Stimulated activated CD4-positive, alpha-beta T cell treated with anti-CD3 and anti-CD28 coated beads, Interleukin-1b, Interleukin-23, amount 100 ng/mL, for 24 hours (primary cell): Measurements from ENCODE around the gene EPX.

Source experiments
- DNase-seq, 4 experiments: peaks; one replicate each; pipeline ENCODE4 v3.0.0-alpha.2; 2020; ENCODE audit warnings: low read depth in 4 of 4, low spot score in 1 of 4

Gene EPX

DNA sequence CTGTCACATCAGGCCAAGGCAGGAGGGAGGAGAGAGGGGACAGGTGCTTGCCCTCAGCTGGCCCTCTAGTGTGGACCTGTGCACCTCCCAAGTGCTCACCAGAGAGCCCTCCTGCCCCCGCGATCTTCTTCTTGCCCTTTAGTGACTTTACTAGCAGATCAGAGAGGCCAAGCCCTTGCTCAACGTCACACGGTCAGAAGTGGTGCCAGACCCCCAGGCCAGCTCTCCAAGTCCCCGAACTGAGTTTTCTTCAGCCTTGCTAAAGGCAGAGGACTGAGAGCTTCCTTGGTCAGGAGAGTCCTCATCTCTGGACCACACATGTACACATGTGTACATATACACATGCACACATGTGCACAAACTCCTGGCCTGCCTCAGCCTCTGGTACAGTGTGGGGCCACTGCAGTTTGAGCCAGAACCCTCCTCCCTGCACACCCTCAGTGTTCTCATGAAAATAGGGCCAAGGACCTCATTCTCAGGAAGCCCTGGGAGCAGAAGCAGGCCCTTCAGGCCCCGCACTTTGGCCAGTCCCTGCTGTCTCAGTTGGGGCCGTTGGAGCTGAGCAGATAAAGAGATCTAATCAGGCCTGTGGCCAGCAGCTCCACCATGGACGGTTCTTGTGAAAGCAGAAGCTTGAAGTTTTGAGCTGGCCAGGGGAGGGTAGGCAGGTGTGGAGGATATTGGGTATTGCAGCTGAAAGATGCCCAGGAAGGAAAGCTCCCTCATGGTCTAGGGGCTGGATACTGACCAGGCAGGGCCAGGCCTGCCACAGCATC, 7.4 kb upstream of the EPX start:
- DNase-seq: no peak

DNA sequence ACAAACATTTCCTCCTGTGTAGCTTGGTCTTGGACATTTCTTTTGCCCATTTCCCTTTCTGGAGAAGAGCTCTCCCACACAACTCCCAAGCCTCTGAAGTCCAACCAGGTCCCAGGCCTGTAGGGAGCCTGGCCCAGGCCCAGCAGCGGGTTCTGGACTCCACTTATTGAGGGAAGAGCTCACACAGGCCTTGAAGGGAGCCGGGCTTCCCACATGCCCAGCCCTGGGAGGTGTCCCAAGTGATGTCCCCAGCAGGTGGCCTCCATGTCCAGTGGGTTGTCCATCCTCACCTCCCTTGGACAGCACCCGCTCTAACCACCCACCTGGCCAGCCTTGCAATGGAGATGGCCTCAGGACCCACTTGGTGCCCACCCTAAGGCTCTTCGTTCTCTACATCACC, 5.9 kb upstream of the EPX start:
- no peak for DNase-seq

DNA sequence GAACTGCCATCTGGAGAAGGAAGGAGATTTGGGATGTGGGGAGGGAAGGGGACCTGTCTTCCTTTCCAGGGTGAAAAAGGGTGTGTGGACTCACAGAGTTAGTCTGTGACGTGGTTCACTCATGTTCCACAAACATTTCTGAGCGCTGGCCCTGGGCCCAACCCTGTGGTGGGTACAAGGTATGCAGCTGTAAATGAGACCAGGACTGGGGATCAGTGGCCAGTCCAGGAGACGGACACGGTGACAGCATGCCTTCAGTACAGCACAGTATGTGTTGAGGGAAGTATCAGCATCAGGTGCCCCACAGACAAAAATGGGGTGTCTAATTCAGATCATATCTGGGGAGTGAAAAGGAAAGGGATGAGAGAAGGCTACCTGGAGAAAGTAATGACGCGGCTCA, 5.5 kb upstream of the EPX start:
- no peak for DNase-seq

DNA sequence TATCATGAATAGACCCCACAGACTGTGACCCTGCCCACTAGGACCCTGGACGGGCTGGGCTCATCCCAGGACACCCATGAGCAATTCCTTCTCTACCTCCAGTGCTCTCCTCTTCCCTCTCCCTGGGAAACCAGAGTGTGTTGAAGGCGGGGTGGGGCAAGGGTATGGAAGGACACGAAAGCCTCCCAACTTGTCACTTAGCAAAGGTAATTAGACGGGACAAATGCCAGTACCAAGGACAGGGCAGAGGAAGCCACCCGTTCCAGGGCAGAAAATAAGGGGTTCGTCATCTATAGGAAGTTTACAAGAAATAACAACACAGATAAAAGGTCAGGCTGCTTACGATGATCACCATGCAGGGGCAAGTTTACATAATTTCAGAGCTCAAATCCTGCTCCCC, 4.9 kb upstream of the EPX start:
- DNase-seq: no peak

GRCh38 chr17:58189436-58190146, 2.9 kb upstream of the EPX start:
- DNase-seq: no peak

DNA sequence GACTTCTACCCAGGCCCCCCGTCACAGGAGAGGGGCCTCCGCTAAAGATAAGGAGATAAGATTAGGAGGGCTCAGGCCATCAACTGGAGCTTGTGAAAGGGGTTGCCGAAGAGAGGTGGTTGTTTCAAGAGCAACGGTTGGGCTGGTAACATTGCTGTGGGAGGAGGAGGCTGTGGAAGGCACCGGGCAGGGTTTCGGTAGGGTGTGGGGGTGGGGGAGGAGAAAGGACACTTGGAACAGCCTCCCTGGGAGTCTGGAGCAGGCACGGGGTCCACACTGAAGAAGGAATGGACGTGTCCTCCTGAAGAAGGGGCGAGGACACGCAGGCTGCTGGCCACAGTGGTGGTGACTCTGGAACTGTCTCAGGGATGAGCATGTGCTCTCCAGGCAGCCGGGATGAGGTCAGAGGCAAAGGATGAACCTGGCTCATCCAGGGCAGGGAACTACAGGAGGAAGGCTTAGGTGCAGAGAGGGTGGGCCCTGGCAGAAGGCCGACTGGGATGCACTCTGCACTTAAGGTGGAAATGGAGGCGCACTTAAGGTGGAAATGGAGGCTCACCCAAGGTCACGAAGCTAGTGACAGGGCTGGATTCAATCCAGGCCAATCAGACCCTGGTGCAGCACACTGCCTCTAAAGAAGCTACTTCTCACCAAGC, 1.2 kb upstream of the EPX start:
- DNase-seq: no peak

DNA sequence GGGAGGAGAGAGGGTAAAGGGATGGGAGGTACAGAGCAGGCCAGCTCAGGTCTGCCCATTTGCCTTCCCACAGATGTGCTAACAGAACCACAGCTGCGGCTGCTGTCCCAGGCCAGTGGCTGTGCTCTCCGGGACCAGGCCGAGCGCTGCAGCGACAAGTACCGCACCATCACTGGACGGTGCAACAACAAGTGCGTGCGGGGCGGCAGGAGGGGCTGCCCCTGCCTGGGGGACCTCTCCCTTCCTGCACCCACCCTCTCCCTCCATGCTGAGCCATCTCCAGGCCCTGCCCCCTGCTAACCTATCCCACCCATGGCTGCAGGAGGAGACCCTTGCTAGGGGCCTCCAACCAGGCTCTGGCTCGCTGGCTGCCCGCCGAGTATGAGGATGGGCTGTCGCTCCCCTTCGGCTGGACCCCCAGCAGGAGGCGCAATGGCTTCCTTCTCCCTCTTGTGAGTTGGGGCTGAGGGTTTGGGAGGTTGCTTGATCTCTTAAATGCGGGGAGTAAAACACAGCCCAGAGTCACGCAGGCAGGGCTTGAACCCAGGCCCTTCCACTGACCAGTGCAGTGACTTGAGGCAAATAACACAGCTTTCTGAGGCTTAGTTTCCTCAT, 1.2 kb downstream of the EPX start:
- DNase-seq: no peak

GRCh38 chr17:58195518-58196123, 3.1 kb downstream of the EPX start:
- DNase-seq: no peak

- no peak for DNase-seq
Observed at GRCh38 chr17:58196610-58197009, 4.1 kb downstream of the EPX start.

DNA sequence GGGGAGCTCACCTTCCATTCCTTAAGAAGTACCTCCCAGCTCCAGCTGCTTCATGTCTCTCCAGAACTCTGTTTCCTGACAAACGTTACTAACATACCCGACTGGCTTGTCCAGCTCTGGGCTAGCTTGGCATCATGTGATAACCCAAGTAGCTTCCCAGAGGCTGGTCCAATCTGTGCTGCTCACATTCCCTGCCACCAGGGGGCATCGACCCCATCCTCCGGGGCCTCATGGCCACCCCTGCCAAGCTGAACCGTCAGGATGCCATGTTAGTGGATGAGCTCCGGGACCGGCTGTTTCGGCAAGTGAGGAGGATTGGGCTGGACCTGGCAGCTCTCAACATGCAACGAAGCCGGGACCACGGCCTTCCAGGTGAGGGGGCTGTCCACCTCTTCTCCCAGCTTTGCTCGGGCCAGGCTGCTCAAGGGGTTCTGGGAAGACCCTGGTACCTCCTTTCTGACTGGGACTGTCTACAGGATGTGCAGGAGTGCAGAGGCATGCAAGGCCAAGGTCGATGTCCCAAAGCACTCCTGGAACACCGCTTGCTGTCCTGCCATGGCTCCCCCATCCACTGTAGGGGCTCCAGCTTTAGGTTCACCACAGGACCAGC, 7.6 kb downstream of the EPX start:
- peak in 3 of 4 experiments; percentile 34 to 61 (median 46) for DNase-seq

GRCh38 chr17:58202859-58203258, 10.3 kb downstream of the EPX start:
- DNase-seq: no peak

- DNase-seq: no peak
Observed at GRCh38 chr17:58204796-58205195, 12.3 kb downstream of the EPX start.

GRCh38 chr17:58205936-58206335, 13.4 kb downstream of the EPX start:
- DNase-seq: no peak

GRCh38 chr17:58207451-58207850, 14.9 kb downstream of the EPX start:
- DNase-seq: no peak

- DNase-seq: no peak
Observed at GRCh38 chr17:58208344-58208743, 15.8 kb downstream of the EPX start.

DNA sequence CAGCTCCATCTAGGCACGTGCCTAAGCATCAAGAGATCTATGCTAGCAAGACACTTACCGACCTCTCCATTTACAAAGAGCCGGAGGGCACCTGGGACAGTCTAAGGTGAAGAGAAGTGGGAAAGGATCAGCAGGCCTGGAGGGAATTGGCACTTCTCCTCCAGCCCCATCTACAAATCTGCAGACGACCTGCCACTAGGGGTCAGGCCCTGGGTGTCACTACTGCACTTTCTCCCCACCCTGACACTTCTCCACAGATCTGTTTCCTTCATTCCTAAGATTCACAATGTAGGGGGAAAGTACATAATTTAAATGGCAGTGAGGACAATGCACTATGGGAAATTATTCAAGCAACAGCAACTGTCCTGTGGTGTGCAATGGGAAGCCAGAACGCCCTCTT, 18.4 kb downstream of the EPX start:
- DNase-seq: no peak

- DNase-seq: no peak
Observed at GRCh38 chr17:58215685-58216084, 23.2 kb downstream of the EPX start.

DNA sequence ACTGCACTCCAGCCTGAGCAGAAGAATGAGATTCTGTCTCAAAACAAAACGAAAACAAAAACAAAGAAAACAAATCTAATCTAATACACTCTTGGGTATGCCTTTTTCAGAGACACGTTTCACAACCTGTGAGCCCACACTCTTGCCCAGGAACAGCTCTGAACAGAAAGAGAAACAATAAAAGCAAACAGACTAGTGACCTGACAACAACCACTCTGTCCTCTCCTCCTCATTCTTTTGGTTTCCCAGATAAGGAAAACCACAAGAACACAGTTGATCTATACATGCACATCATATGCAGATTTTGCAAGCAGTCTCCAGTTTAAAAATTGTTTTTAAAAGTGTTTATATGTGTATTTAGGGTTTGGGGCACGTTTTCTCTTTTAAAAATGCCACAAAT, 25.2 kb downstream of the EPX start:
- DNase-seq: no peak

DNA sequence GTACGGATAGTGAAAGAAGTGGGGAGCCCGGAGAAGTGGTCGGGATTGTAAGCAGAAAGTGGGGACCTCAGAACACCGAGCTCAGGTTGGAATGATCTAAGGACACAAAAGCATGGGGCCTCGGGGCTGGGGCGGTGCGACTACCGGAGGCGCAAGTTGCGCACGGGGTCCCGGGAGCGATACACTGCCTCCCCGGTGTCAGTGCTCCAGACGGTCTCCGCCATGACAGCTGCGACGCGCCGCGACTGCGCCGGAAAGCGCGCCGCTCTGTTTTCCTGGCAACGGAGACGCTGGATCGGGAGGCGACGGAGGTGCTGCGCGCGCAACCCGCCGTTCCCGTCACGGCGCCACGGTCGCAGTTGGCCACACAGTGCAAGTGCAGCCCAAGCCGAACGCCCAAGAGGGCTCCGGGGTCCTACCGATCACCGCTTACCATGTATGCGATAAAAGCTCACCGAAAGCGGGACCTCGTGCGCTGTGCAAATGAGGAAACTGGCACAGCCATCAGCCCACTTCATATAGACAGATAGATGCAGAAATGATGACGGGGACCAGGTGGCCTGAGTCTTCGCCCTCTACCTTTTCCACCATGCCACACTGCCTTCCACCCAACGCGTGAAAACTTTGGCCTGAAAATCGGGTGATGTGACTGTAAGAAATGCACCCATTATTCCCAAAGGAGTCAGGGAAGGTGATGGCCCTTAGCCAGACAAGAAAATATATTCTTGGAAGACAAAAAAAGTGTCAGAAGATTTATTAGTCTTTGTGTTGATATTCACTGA, 26.7 kb downstream of the EPX start, which contains the start of gene MKS1:
TSS of gene MKS1 (minus strand) at position 249 of the 782 bp plus-strand sequence. CDS start at position 224, 25 bp downstream.
- peak; percentile 87 to 94 (median 92) for DNase-seq

- no peak for DNase-seq
Observed at GRCh38 chr17:58219789-58220183, 27.3 kb downstream of the EPX start.
